H9 (cell line): ENCODE data around the gene PSAPL1. TPM values are rescaled to one million over a fixed set of nuclear protein-coding genes. Genes with fewer than 3 reads are reported as not detected.

Experiments used
- DNase-seq: peaks from one replicate; pipeline ENCODE4 v3.0.0-alpha.2; 2017
- H2AFZ ChIP-seq: one replicate; pipeline ENCODE4 v1.6.1; 2013; ENCODE audit warnings: mild to moderate bottlenecking, low read length, control low read depth, moderate library complexity
- H2AK5ac ChIP-seq: 2 replicates; pipeline ENCODE4 v1.6.1; 2013; ENCODE audit warnings: low read length, control low read depth, mixed read lengths; ENCODE audit not compliant: insufficient read length
- H2BK120ac ChIP-seq: one replicate; pipeline ENCODE4 v1.6.1; 2013; ENCODE audit warnings: low read depth, mild to moderate bottlenecking, low read length, control low read depth, inconsistent platforms; ENCODE audit not compliant: poor library complexity, severe bottlenecking
- H2BK12ac ChIP-seq: 2 replicates; pipeline ENCODE4 v1.6.1; 2013; ENCODE audit warnings: low read length, control low read depth, mixed read lengths, low read depth; ENCODE audit not compliant: insufficient read length
- H2BK15ac ChIP-seq: 2 replicates; pipeline ENCODE4 v1.6.1; 2013; ENCODE audit warnings: low read depth, low read length, control low read depth
- H2BK20ac ChIP-seq: one replicate; pipeline ENCODE4 v1.6.1; 2013; ENCODE audit warnings: low read depth, mild to moderate bottlenecking, low read length, control low read depth, inconsistent platforms; ENCODE audit not compliant: poor library complexity, severe bottlenecking
- H2BK5ac ChIP-seq: 2 replicates; pipeline ENCODE4 v1.6.1; 2013; ENCODE audit warnings: low read length, control low read depth, mixed read lengths; ENCODE audit not compliant: insufficient read length
- H3K14ac ChIP-seq: 2 replicates; pipeline ENCODE4 v1.6.1; 2013; ENCODE audit warnings: low read length, control low read depth; ENCODE audit not compliant: insufficient read depth
- H3K18ac ChIP-seq: 2 replicates; pipeline ENCODE4 v1.6.1; 2013; ENCODE audit warnings: low read depth, mild to moderate bottlenecking, mixed read lengths, low read length, control low read depth; ENCODE audit not compliant: insufficient read length
- H3K23ac ChIP-seq: 2 replicates; pipeline ENCODE4 v1.6.1; 2013; ENCODE audit warnings: low read length, control low read depth, mixed read lengths, low read depth; ENCODE audit not compliant: insufficient read length
- H3K23me2 ChIP-seq: 2 replicates; pipeline ENCODE4 v1.6.1; 2013; ENCODE audit warnings: low read depth, mild to moderate bottlenecking, mixed read lengths, low read length, control low read depth; ENCODE audit not compliant: insufficient read length, poor library complexity, severe bottlenecking
- H3K27ac ChIP-seq: 2 replicates; pipeline ENCODE4 v1.5.1; 2013; ENCODE audit warnings: low read length, control low read depth, mixed read lengths, low read depth; ENCODE audit not compliant: insufficient read length
- H3K27me3 ChIP-seq: 2 replicates; pipeline ENCODE4 v1.6.1; 2013; ENCODE audit warnings: low read length, control low read depth, inconsistent platforms; ENCODE audit not compliant: insufficient read depth
- H3K4ac ChIP-seq: 2 replicates; pipeline ENCODE4 v1.6.1; 2013; ENCODE audit warnings: low read depth, mild to moderate bottlenecking, control low read depth, inconsistent platforms, low read length, moderate library complexity
- H3K4me1 ChIP-seq: 2 replicates; pipeline ENCODE4 v1.6.1; 2013; ENCODE audit warnings: low read length, control low read depth, inconsistent platforms; ENCODE audit not compliant: insufficient read depth
- H3K4me2 ChIP-seq: 2 replicates; pipeline ENCODE4 v1.6.1; 2013; ENCODE audit warnings: low read length, control low read depth, mixed read lengths; ENCODE audit not compliant: insufficient read length, insufficient read depth
- H3K56ac ChIP-seq: 2 replicates; pipeline ENCODE4 v1.6.1; 2013; ENCODE audit warnings: low read depth, mild to moderate bottlenecking, mixed read lengths, low read length, control low read depth; ENCODE audit not compliant: insufficient read length
- H3K79me1 ChIP-seq: 2 replicates; pipeline ENCODE4 v1.6.1; 2013; ENCODE audit warnings: low read depth, mild to moderate bottlenecking, moderate library complexity, low read length, control low read depth, inconsistent platforms; ENCODE audit not compliant: insufficient read depth, poor library complexity, severe bottlenecking
- H3K79me2 ChIP-seq: 2 replicates; pipeline ENCODE4 v1.6.1; 2013; ENCODE audit warnings: low read length, control low read depth, inconsistent platforms; ENCODE audit not compliant: insufficient read depth
- H3K9ac ChIP-seq: 2 replicates; pipeline ENCODE4 v1.6.1; 2013; ENCODE audit warnings: low read length, control low read depth, mixed read lengths; ENCODE audit not compliant: insufficient read length; ENCODE audit errors: extremely low read depth
- H3K9me3 ChIP-seq: one replicate; pipeline ENCODE4 v1.6.1; 2013; ENCODE audit warnings: low read depth, low read length, inconsistent platforms; ENCODE audit not compliant: control insufficient read depth
- H3T11ph ChIP-seq: one replicate; pipeline ENCODE4 v1.6.1; 2013; ENCODE audit warnings: mild to moderate bottlenecking, low read length, control low read depth, inconsistent platforms
- H4K20me1 ChIP-seq: one replicate; pipeline ENCODE4 v1.6.1; 2013; ENCODE audit not compliant: control insufficient read depth, insufficient read length, insufficient read depth
- H4K5ac ChIP-seq: 2 replicates; pipeline ENCODE4 v1.6.1; 2013; ENCODE audit warnings: low read depth, mild to moderate bottlenecking, mixed read lengths, low read length, control low read depth; ENCODE audit not compliant: insufficient read length
- H4K8ac ChIP-seq: replicated peaks from 2 replicates; pipeline ENCODE4 v1.6.1; 2013; ENCODE audit warnings: low read length, control low read depth, mixed read lengths, low read depth; ENCODE audit not compliant: insufficient read length
- H4K91ac ChIP-seq: 2 replicates; pipeline ENCODE4 v1.6.1; 2013; ENCODE audit warnings: low read depth, mild to moderate bottlenecking, moderate library complexity, mixed read lengths, low read length, control low read depth; ENCODE audit not compliant: insufficient read length
- H3K27ac Mint-ChIP-seq, 3 experiments: 2 replicates in 2 of 3; 3 replicates in 1 of 3; pipeline ENCODE4 v1.8.0; 2020 to 2021; ENCODE audit warnings: mixed read lengths in 3 of 3, mild to moderate bottlenecking in 1 of 3, moderate library complexity in 1 of 3
- H3K27me3 Mint-ChIP-seq: 2 replicates; pipeline ENCODE4 v1.8.0; 2021; ENCODE audit warnings: low read depth, mild to moderate bottlenecking, moderate library complexity, mixed read lengths
- H3K36me3 Mint-ChIP-seq, 3 experiments: 2 replicates in 2 of 3; 3 replicates in 1 of 3; pipeline ENCODE4 v1.8.0; 2020 to 2021; ENCODE audit warnings: low read depth in 3 of 3, mixed read lengths in 3 of 3; ENCODE audit not compliant: insufficient read depth in 1 of 3
- H3K4me1 Mint-ChIP-seq, 2 experiments: 2 replicates each; pipeline ENCODE4 v1.8.0; 2020; ENCODE audit warnings: mixed read lengths in 2 of 2
- H3K4me3 Mint-ChIP-seq, 2 experiments: 2 replicates in 1 of 2; 3 replicates in 1 of 2; pipeline ENCODE4 v1.8.0; 2020 to 2021; ENCODE audit warnings: mild to moderate bottlenecking in 2 of 2, mixed read lengths in 2 of 2, moderate library complexity in 1 of 2
- H3K9me3 Mint-ChIP-seq, 2 experiments: 2 replicates in 1 of 2; 3 replicates in 1 of 2; pipeline ENCODE4 v1.8.0; 2020; ENCODE audit warnings: mild to moderate bottlenecking in 2 of 2, mixed read lengths in 2 of 2, moderate library complexity in 1 of 2
- WGBS: extraction: QIAGEN DNeasy Blood & Tissue Kit; methylation state at CpG from one replicate; pipeline ENCODE4 v1.1.7; 2013; ENCODE audit warnings: missing lambda C conversion rate, low lambda C conversion rate, mixed read lengths; ENCODE audit not compliant: insufficient read length; ENCODE audit errors: extremely low coverage; 5-methylcytosine and 5-hydroxymethylcytosine counted together
- total RNA-seq: library from RNA; stranded (reverse); gene quantifications from 2 replicates; pipeline ENCODE4 v1.2.1, GENCODE V29; 2021
- TF ChIP-seq, protein P1 (sequence below): fragments of 200-600 bp; sonication (generic); conservative IDR thresholded peaks from 3 replicates; pipeline ENCODE4 v1.8.0; 2021; ENCODE audit warnings: antibody characterized with exemption, mild to moderate bottlenecking

The PSAPL1 gene
- total RNA-seq, 1 experiment from 2014 or later = 0.04 TPM

DNA sequence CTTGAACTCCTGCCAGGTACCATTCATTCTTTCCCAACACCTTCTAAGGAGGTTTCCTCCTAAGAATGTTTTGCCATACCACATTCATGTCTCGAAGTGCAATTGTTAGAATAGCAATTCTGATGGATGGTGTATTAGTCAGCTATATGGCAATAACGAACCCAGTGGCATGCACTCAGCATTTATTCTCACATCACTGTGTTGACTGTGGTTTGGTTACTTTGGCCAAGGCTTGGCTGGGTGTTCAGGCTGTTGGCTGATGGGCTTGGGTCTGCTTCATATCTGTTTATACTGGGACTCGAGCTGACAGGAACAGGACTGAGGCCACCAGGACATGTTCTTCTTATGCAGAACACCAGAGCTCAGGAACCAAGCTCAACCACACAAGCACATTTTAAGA is 31.7 kb downstream of the PSAPL1 start:
- Histone ChIP-seq H2BK15ac (no peak overlapping the region), H3K79me1 (no peaks in the 10 kb centered on the region), H3K27me3 (no peaks in the 10 kb centered on the region; the same call in 1 of the 2 replicates), H3K56ac (no peak overlapping the region), H3K23me2 (no peaks in the 10 kb centered on the region), H4K20me1 (no peaks in the 10 kb centered on the region), H3K9me3 (no peaks in the 10 kb centered on the region), H3T11ph (no peak overlapping the region), H3K14ac (no peak overlapping the region), H2AFZ (no peak overlapping the region), H3K27ac (no peak overlapping the region), H3K18ac (no peak overlapping the region), H3K4me1 (no peaks in the 10 kb centered on the region), H2BK120ac (no peak overlapping the region), H4K8ac (no peak overlapping the region), H3K23ac (no peak overlapping the region), H3K9ac (no peak overlapping the region), H3K4me2 (no peak overlapping the region), H3K4ac (no peak overlapping the region), H3K79me2 (no peaks in the 10 kb centered on the region), H2BK12ac (no peak overlapping the region), H2AK5ac (no peak overlapping the region), H4K91ac (no peak overlapping the region), H2BK5ac (no peak overlapping the region), H2BK20ac (no peak overlapping the region), H4K5ac (no peak overlapping the region)
- no CpG with 5 or more reads among the region's 3 CpGs for WGBS
- H3K27ac Mint-ChIP-seq = no peak overlapping the region
- no peaks in the 10 kb centered on the region for H3K36me3 Mint-ChIP-seq
- no peak overlapping the region for H3K4me3 Mint-ChIP-seq
- no peak for DNase-seq
- H3K27me3 Mint-ChIP-seq = peaks cover 70% of the 10 kb centered on the region
- H3K4me1 Mint-ChIP-seq = peaks cover 2 to 4% of the 10 kb centered on the region in 2 experiments; a peak in 2 of 4 replicates
- TF ChIP-seq, protein P1, sequence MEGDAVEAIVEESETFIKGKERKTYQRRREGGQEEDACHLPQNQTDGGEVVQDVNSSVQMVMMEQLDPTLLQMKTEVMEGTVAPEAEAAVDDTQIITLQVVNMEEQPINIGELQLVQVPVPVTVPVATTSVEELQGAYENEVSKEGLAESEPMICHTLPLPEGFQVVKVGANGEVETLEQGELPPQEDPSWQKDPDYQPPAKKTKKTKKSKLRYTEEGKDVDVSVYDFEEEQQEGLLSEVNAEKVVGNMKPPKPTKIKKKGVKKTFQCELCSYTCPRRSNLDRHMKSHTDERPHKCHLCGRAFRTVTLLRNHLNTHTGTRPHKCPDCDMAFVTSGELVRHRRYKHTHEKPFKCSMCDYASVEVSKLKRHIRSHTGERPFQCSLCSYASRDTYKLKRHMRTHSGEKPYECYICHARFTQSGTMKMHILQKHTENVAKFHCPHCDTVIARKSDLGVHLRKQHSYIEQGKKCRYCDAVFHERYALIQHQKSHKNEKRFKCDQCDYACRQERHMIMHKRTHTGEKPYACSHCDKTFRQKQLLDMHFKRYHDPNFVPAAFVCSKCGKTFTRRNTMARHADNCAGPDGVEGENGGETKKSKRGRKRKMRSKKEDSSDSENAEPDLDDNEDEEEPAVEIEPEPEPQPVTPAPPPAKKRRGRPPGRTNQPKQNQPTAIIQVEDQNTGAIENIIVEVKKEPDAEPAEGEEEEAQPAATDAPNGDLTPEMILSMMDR = no peak
- peaks cover 0 to 2% of the 10 kb centered on the region in 2 experiments; a peak in 2 of 5 replicates for H3K9me3 Mint-ChIP-seq
